ENCODE results near the gene YAP1.

YAP1 gene

GRCh38 chr11:102073253-102073652 lies 37.0 kb upstream of the YAP1 start:
- TF ChIP-seq EZH2 (optimal IDR thresholded peaks at IDR 0.05; ENCODE audit: low read depth, low read length) (no peak), CTCF (IDR thresholded peaks at IDR 0.05; ENCODE audit: low read length) (no peak), EZH2phosphoT487 (IDR thresholded peaks at IDR 0.05; ENCODE audit: low read length) (no peak)
- Histone ChIP-seq H3K4me3 (ENCODE audit: low read length) (no peak overlapping the region), H3K27me3 (replicated peaks; ENCODE audit: insufficient read depth, low read length) (no peaks in the 10 kb centered on the region), H2AFZ (ENCODE audit: low read length) (no peak overlapping the region), H3K79me2 (ENCODE audit: low read length) (no peaks in the 10 kb centered on the region), H4K20me1 (ENCODE audit: insufficient read depth, low read length) (no peaks in the 10 kb centered on the region), H3K9me3 (replicated peaks; ENCODE audit: insufficient read depth, low read length) (no peaks in the 10 kb centered on the region), H3K9ac (ENCODE audit: low read length) (no peak overlapping the region), H3K36me3 (replicated peaks; ENCODE audit: insufficient read depth, low read length) (no peaks in the 10 kb centered on the region), H3K9me2 (replicated peaks; ENCODE audit: insufficient read depth, low read length) (no peaks in the 10 kb centered on the region), H3K27ac (ENCODE audit: low read length) (no peak overlapping the region), H3K4me2 (ENCODE audit: low read depth, low read length) (no peak overlapping the region), H3K4me1 (ENCODE audit: low read length) (no peaks in the 10 kb centered on the region), H3F3A (ENCODE audit: insufficient read depth, low read length) (no peaks in the 10 kb centered on the region)
- DNase-seq = no peak

GRCh38 chr11:102079625-102080024 lies 30.6 kb upstream of the YAP1 start:
- Histone ChIP-seq H3K36me3 (replicated peaks; ENCODE audit: insufficient read depth, low read length) (no peaks in the 10 kb centered on the region), H4K20me1 (ENCODE audit: insufficient read depth, low read length) (no peaks in the 10 kb centered on the region)
- DNase-seq = no peak

GRCh38 chr11:102081313-102081712 lies 28.9 kb upstream of the YAP1 start:
- Histone ChIP-seq H3F3A (ENCODE audit: insufficient read depth, low read length) (no peaks in the 10 kb centered on the region), H3K9me3 (replicated peaks; ENCODE audit: insufficient read depth, low read length) (no peaks in the 10 kb centered on the region), H3K9me2 (replicated peaks; ENCODE audit: insufficient read depth, low read length) (no peaks in the 10 kb centered on the region), H3K4me2 (ENCODE audit: low read depth, low read length) (no peak overlapping the region), H3K36me3 (replicated peaks; ENCODE audit: insufficient read depth, low read length) (no peaks in the 10 kb centered on the region), H3K4me1 (ENCODE audit: low read length) (no peaks in the 10 kb centered on the region), H3K9ac (ENCODE audit: low read length) (no peak overlapping the region), H3K79me2 (ENCODE audit: low read length) (no peaks in the 10 kb centered on the region), H3K27me3 (replicated peaks; ENCODE audit: insufficient read depth, low read length) (no peaks in the 10 kb centered on the region), H2AFZ (ENCODE audit: low read length) (no peak overlapping the region), H4K20me1 (ENCODE audit: insufficient read depth, low read length) (no peaks in the 10 kb centered on the region), H3K27ac (ENCODE audit: low read length) (no peak overlapping the region), H3K4me3 (ENCODE audit: low read length) (no peak overlapping the region)
- no peak for TF ChIP-seq EZH2phosphoT487 (IDR thresholded peaks at IDR 0.05; ENCODE audit: low read length)
- no peak for TF ChIP-seq EZH2 (optimal IDR thresholded peaks at IDR 0.05; ENCODE audit: low read depth, low read length)
- TF ChIP-seq CTCF (IDR thresholded peaks at IDR 0.05; ENCODE audit: low read length) = no peak
- no peak for DNase-seq

More at GRCh38 chr11:102079625-102080024, 30.6 kb upstream of the YAP1 start:
- H3K27me3 ChIP-seq (replicated peaks; ENCODE audit: insufficient read depth, low read length) = no peaks in the 10 kb centered on the region
- no peak overlapping the region for H2AFZ ChIP-seq (ENCODE audit: low read length)
- no peaks in the 10 kb centered on the region for H3K4me1 ChIP-seq (ENCODE audit: low read length)
- H3F3A ChIP-seq (ENCODE audit: insufficient read depth, low read length) = no peaks in the 10 kb centered on the region
- H3K27ac ChIP-seq (ENCODE audit: low read length) = no peak overlapping the region
- H3K9me3 ChIP-seq (replicated peaks; ENCODE audit: insufficient read depth, low read length) = no peaks in the 10 kb centered on the region
- TF ChIP-seq CTCF (IDR thresholded peaks at IDR 0.05; ENCODE audit: low read length) = no peak
- TF ChIP-seq EZH2phosphoT487 (IDR thresholded peaks at IDR 0.05; ENCODE audit: low read length) = no peak
- TF ChIP-seq EZH2 (optimal IDR thresholded peaks at IDR 0.05; ENCODE audit: low read depth, low read length) = no peak
- no peak overlapping the region for H3K9ac ChIP-seq (ENCODE audit: low read length)
- no peaks in the 10 kb centered on the region for H3K9me2 ChIP-seq (replicated peaks; ENCODE audit: insufficient read depth, low read length)
- no peak overlapping the region for H3K4me2 ChIP-seq (ENCODE audit: low read depth, low read length)
- no peak overlapping the region for H3K4me3 ChIP-seq (ENCODE audit: low read length)
- H3K79me2 ChIP-seq (ENCODE audit: low read length) = no peaks in the 10 kb centered on the region

Measured in MM.1S (cell line).